HG03565 (cell line): Measurements from ENCODE around the gene OGDHL.
"Not testable (repeated sequence)": the region's sequence is repeated elsewhere in the genome, so short reads cannot be mapped to it uniquely, and the experiment has no call there.

Source experiments
- ATAC-seq: cut with Tn5 transposase; IDR thresholded peaks from one replicate; pipeline ENCODE4 v1.9.1; 2021; ENCODE audit warnings: mild to moderate bottlenecking, moderate library complexity; ENCODE audit not compliant: unreplicated experiment

OGDHL gene

GRCh38 chr10:49741108-49741995, 20.8 kb downstream of the OGDHL start:
- no peak for ATAC-seq

- no peak for ATAC-seq
These were observed 21.6 kb downstream of the OGDHL start for GRCh38 chr10:49740346-49741107.

GRCh38 chr10:49739426-49739825, 22.7 kb downstream of the OGDHL start:
- no peak for ATAC-seq

- no peak for ATAC-seq
These were observed 23.3 kb downstream of the OGDHL start for GRCh38 chr10:49738616-49739360.

GRCh38 chr10:49737474-49738201, 24.5 kb downstream of the OGDHL start:
- ATAC-seq: no peak

GRCh38 chr10:49736564-49737113, 25.5 kb downstream of the OGDHL start:
- ATAC-seq: no peak

GRCh38 chr10:49735848-49736563, 26.1 kb downstream of the OGDHL start:
- no peak for ATAC-seq

GRCh38 chr10:49735161-49735560, 27.0 kb downstream of the OGDHL start:
- ATAC-seq: no peak

- ATAC-seq: no peak
These were observed 27.4 kb downstream of the OGDHL start for GRCh38 chr10:49734676-49735075.

- ATAC-seq: no peak
These were observed 28.3 kb downstream of the OGDHL start for GRCh38 chr10:49733866-49734265.

GRCh38 chr10:49726593-49726992, 35.5 kb downstream of the OGDHL start:
- no peak for ATAC-seq

GRCh38 chr10:49715157-49715556, 47.0 kb downstream of the OGDHL start:
- not testable (repeated sequence) for ATAC-seq

GRCh38 chr10:49713266-49713665, 48.9 kb downstream of the OGDHL start:
- no peak for ATAC-seq

GRCh38 chr10:49711481-49711880, 50.6 kb downstream of the OGDHL start:
- no peak for ATAC-seq

GRCh38 chr10:49710966-49711365, 51.2 kb downstream of the OGDHL start:
- ATAC-seq: no peak

GRCh38 chr10:49709934-49710333, 52.2 kb downstream of the OGDHL start:
- ATAC-seq: no peak

GRCh38 chr10:49707585-49707984, 54.5 kb downstream of the OGDHL start:
- no peak for ATAC-seq

- ATAC-seq: no peak
These were observed 61.1 kb downstream of the OGDHL start for GRCh38 chr10:49700997-49701396.

GRCh38 chr10:49700211-49700610, 61.9 kb downstream of the OGDHL start:
- ATAC-seq: no peak

GRCh38 chr10:49698679-49699078, 63.4 kb downstream of the OGDHL start:
- no peak for ATAC-seq
